Fibroblast of skin of left quadriceps (primary cell): ENCODE data around the gene KHDRBS2.
"Not testable (repeated sequence)": the region's sequence is repeated elsewhere in the genome, so short reads cannot be mapped to it uniquely, and the experiment has no call there.

ENCODE experiments used
- DNase-seq, 2 experiments: peaks; one replicate each; pipeline ENCODE4 v3.0.0-alpha.2; 2013; ENCODE audit warnings: low read depth in 2 of 2

Gene KHDRBS2

GRCh38 chr6:61868507-61869080 lies 417.4 kb downstream of the KHDRBS2 start:
- no peak for DNase-seq

GRCh38 chr6:61867635-61868034 lies 418.4 kb downstream of the KHDRBS2 start:
- no peak for DNase-seq

GRCh38 chr6:61857541-61857940 lies 428.5 kb downstream of the KHDRBS2 start:
- no peak for DNase-seq

- DNase-seq: no peak
Observed at GRCh38 chr6:61841958-61842357, 444.1 kb downstream of the KHDRBS2 start.

- no peak for DNase-seq
Observed at GRCh38 chr6:61835237-61835636, 450.8 kb downstream of the KHDRBS2 start.

GRCh38 chr6:61833176-61833755 lies 452.8 kb downstream of the KHDRBS2 start:
- DNase-seq: no peak

GRCh38 chr6:61817716-61818115 lies 468.3 kb downstream of the KHDRBS2 start:
- no peak for DNase-seq

- no peak for DNase-seq
Observed at GRCh38 chr6:61810047-61810446, 476.0 kb downstream of the KHDRBS2 start.

- DNase-seq: no peak
Observed at GRCh38 chr6:61809004-61809595, 476.9 kb downstream of the KHDRBS2 start.

- no peak for DNase-seq
Observed at GRCh38 chr6:61787998-61788397, 498.0 kb downstream of the KHDRBS2 start.

GRCh38 chr6:61769446-61769845 lies 516.6 kb downstream of the KHDRBS2 start:
- not testable (repeated sequence) for DNase-seq

GRCh38 chr6:61755739-61756138 lies 530.3 kb downstream of the KHDRBS2 start:
- no peak for DNase-seq

- no peak for DNase-seq
Observed at GRCh38 chr6:61751986-61752385, 534.0 kb downstream of the KHDRBS2 start.

GRCh38 chr6:61745994-61746393 lies 540.0 kb downstream of the KHDRBS2 start:
- DNase-seq: no peak

- no peak for DNase-seq
Observed at GRCh38 chr6:61711849-61712248, 574.2 kb downstream of the KHDRBS2 start.

- DNase-seq: no peak
Observed at GRCh38 chr6:61688165-61688564, 597.9 kb downstream of the KHDRBS2 start.

GRCh38 chr6:61682562-61682961 lies 603.5 kb downstream of the KHDRBS2 start:
- DNase-seq: no peak

- DNase-seq: no peak
Observed at GRCh38 chr6:61679625-61680024, 606.4 kb downstream of the KHDRBS2 start.

GRCh38 chr6:61675734-61676133 lies 610.3 kb downstream of the KHDRBS2 start:
- DNase-seq: no peak

- no peak for DNase-seq
Observed at GRCh38 chr6:61649845-61650244, 636.2 kb downstream of the KHDRBS2 start.

- DNase-seq: no peak
Observed at GRCh38 chr6:61640463-61640862, 645.6 kb downstream of the KHDRBS2 start.
